GM21390 (cell line): ENCODE measurements around the gene CTNNBL1.

ENCODE experiments used
- ATAC-seq: cut with Tn5 transposase; IDR thresholded peaks from one replicate; pipeline ENCODE4 v1.9.1; 2021; ENCODE audit not compliant: unreplicated experiment

The CTNNBL1 gene

GRCh38 chr20:37896932-37897548 lies 203.2 kb downstream of the CTNNBL1 start:
- no peak for ATAC-seq

- no peak for ATAC-seq
Measured at GRCh38 chr20:37898233-37899104, 204.6 kb downstream of the CTNNBL1 start.

- ATAC-seq, result no peak
Measured at GRCh38 chr20:37899105-37900045, 205.5 kb downstream of the CTNNBL1 start.

GRCh38 chr20:37901240-37901639 lies 207.4 kb downstream of the CTNNBL1 start:
- no peak for ATAC-seq

GRCh38 chr20:37901654-37902503 lies 208.0 kb downstream of the CTNNBL1 start:
- no peak for ATAC-seq

- ATAC-seq, result no peak
Measured at GRCh38 chr20:37902504-37903313, 208.9 kb downstream of the CTNNBL1 start, which contains the start of gene VSTM2L. Gene VSTM2L (plus strand): TSS chr20:37903127. CDS start chr20:37903351, 224 bp downstream.

GRCh38 chr20:37903317-37904007 lies 209.6 kb downstream of the CTNNBL1 start:
- no peak for ATAC-seq

GRCh38 chr20:37904008-37904642 lies 210.3 kb downstream of the CTNNBL1 start:
- no peak for ATAC-seq

GRCh38 chr20:37904845-37905373 lies 211.1 kb downstream of the CTNNBL1 start:
- no peak for ATAC-seq

GRCh38 chr20:37905671-37906613 lies 212.1 kb downstream of the CTNNBL1 start:
- no peak for ATAC-seq

GRCh38 chr20:37907330-37907676 lies 213.5 kb downstream of the CTNNBL1 start:
- ATAC-seq, result no peak

GRCh38 chr20:37907677-37908401 lies 214.0 kb downstream of the CTNNBL1 start:
- ATAC-seq, result no peak

- ATAC-seq, result no peak
Measured at GRCh38 chr20:37911261-37911660, 217.4 kb downstream of the CTNNBL1 start.

GRCh38 chr20:37911838-37912281 lies 218.0 kb downstream of the CTNNBL1 start:
- no peak for ATAC-seq

GRCh38 chr20:37912874-37913273 lies 219.0 kb downstream of the CTNNBL1 start:
- ATAC-seq, result no peak
